ENCODE data around the gene CAPZA2. TPM values are rescaled to one million over a fixed set of nuclear protein-coding genes. Genes with fewer than 3 reads are reported as not detected.

Gene CAPZA2
- total RNA-seq, 1 donor from 2014 or later, result 69.8 TPM

GRCh38 chr7:116877443-116878217 is 15.2 kb downstream of the CAPZA2 start:
- no peak for TF ChIP-seq CTCF (IDR thresholded peaks at IDR 0.05; ENCODE audit: insufficient read depth, low read length, poor library complexity, severe bottlenecking)
- Histone ChIP-seq H3K36me3 (ENCODE audit: control insufficient read depth, insufficient read depth, low read length) (no peaks in the 10 kb centered on the region), H3K4me3 (ENCODE audit: low read depth, low read length) (no peak overlapping the region), H3K27me3 (ENCODE audit: control insufficient read depth, insufficient read depth, low read length) (no peaks in the 10 kb centered on the region)
- DNase-seq (ENCODE audit: low read depth), result no peak

GRCh38 chr7:116884691-116885090 is 22.3 kb downstream of the CAPZA2 start:
- TF ChIP-seq CTCF (IDR thresholded peaks at IDR 0.05; ENCODE audit: insufficient read depth, low read length, poor library complexity, severe bottlenecking), result no peak
- Histone ChIP-seq H3K27me3 (ENCODE audit: control insufficient read depth, insufficient read depth, low read length) (no peaks in the 10 kb centered on the region), H3K4me3 (ENCODE audit: low read depth, low read length) (no peak overlapping the region), H3K36me3 (ENCODE audit: control insufficient read depth, insufficient read depth, low read length) (no peaks in the 10 kb centered on the region)
- no peak for DNase-seq (ENCODE audit: low read depth)

GRCh38 chr7:116885724-116886123 is 23.3 kb downstream of the CAPZA2 start:
- no peak for DNase-seq (ENCODE audit: low read depth)
- Histone ChIP-seq H3K36me3 (ENCODE audit: control insufficient read depth, insufficient read depth, low read length) (no peaks in the 10 kb centered on the region), H3K27me3 (ENCODE audit: control insufficient read depth, insufficient read depth, low read length) (no peaks in the 10 kb centered on the region), H3K4me3 (ENCODE audit: low read depth, low read length) (no peak overlapping the region)
- TF ChIP-seq CTCF (IDR thresholded peaks at IDR 0.05; ENCODE audit: insufficient read depth, low read length, poor library complexity, severe bottlenecking), result no peak

GRCh38 chr7:116886543-116887156 is 24.3 kb downstream of the CAPZA2 start:
- no peak overlapping the region for H3K4me3 ChIP-seq (ENCODE audit: low read depth, low read length)
- TF ChIP-seq CTCF (IDR thresholded peaks at IDR 0.05; ENCODE audit: insufficient read depth, low read length, poor library complexity, severe bottlenecking), result no peak
- H3K27me3 ChIP-seq (ENCODE audit: control insufficient read depth, insufficient read depth, low read length), result no peaks in the 10 kb centered on the region
- no peak for DNase-seq (ENCODE audit: low read depth)
- H3K36me3 ChIP-seq (ENCODE audit: control insufficient read depth, insufficient read depth, low read length), result no peaks in the 10 kb centered on the region

GRCh38 chr7:116888895-116889294 is 26.5 kb downstream of the CAPZA2 start:
- DNase-seq (ENCODE audit: low read depth), result no peak
- Histone ChIP-seq H3K27me3 (ENCODE audit: control insufficient read depth, insufficient read depth, low read length) (no peaks in the 10 kb centered on the region), H3K4me3 (ENCODE audit: low read depth, low read length) (no peak overlapping the region), H3K36me3 (ENCODE audit: control insufficient read depth, insufficient read depth, low read length) (no peaks in the 10 kb centered on the region)
- no peak for TF ChIP-seq CTCF (IDR thresholded peaks at IDR 0.05; ENCODE audit: insufficient read depth, low read length, poor library complexity, severe bottlenecking)

Data from kidney epithelial cell (primary cell).